Measurements from ENCODE around the gene HCN2. TPM values are rescaled to one million over a fixed set of nuclear protein-coding genes. Genes with fewer than 3 reads are reported as not detected.

The HCN2 gene
- total RNA-seq = 1 to 10 TPM in 2 of 3 donors, under 1 TPM in 1; 0.96 to 1.6 (median 1.1) TPM
- 0.32 TPM for total RNA-seq (2013)

- peaks cover 24% of the 10 kb centered on the region for H3K4me1 ChIP-seq (ENCODE audit: control insufficient read depth, insufficient read depth, low read length)
- TF ChIP-seq CTCF (IDR thresholded peaks at IDR 0.05) = no peak
- Mint-ChIP-seq H3K9me3 (no peaks in the 10 kb centered on the region), H3K27ac (no peak within 1 kb of the TSS), H3K27me3 (ENCODE audit: low read depth in 2 of 2) (peaks cover 0 to 4% of the 10 kb centered on the region in 2 donors), H3K4me3 (peak within 1 kb of the TSS; percentile 56), H3K36me3 (no peaks in the 10 kb centered on the region), H3K4me1 (peaks cover 0 to 6% of the 10 kb centered on the region in 2 donors)
- no peak within 1 kb of the TSS for H3K27ac ChIP-seq (ENCODE audit: low read length)
- DNase-seq = no peak
- H3K4me3 ChIP-seq (ENCODE audit: low read length) = no peak within 1 kb of the TSS
- peak in 2 of 3 donors; percentile 36 to 40 for ATAC-seq
- under 1% methylated on average over 113 of the region's 132 CpGs for WGBS (ENCODE audit: insufficient coverage)
- H3K36me3 ChIP-seq (ENCODE audit: control insufficient read depth, insufficient read depth, low read length) = no peaks in the 10 kb centered on the region
- H3K27me3 ChIP-seq (ENCODE audit: control insufficient read depth, insufficient read depth, low read length) = peaks cover 24% of the 10 kb centered on the region
- H3K9me3 ChIP-seq (ENCODE audit: control insufficient read depth, insufficient read depth, low read length) = no peaks in the 10 kb centered on the region
- intact Hi-C loops (cut with micrococcal nuclease) = no loop called here
Measured at GRCh38 chr19:589693-590395, at the start of gene HCN2. Gene HCN2 (plus strand): TSS chr19:589881. CDS start chr19:589946, 65 bp downstream.

GRCh38 chr19:540867-541637, 48.6 kb upstream of the HCN2 start:
- H3K36me3 Mint-ChIP-seq = no peaks in the 10 kb centered on the region
- no peaks in the 10 kb centered on the region for H3K27me3 Mint-ChIP-seq (ENCODE audit: low read depth in 2 of 2)
- Histone ChIP-seq H3K36me3 (ENCODE audit: control insufficient read depth, insufficient read depth, low read length) (peaks cover 40% of the 10 kb centered on the region), H3K27me3 (ENCODE audit: control insufficient read depth, insufficient read depth, low read length) (no peaks in the 10 kb centered on the region), H3K9me3 (ENCODE audit: control insufficient read depth, insufficient read depth, low read length) (no peaks in the 10 kb centered on the region), H3K4me3 (ENCODE audit: low read length) (no peak overlapping the region), H3K27ac (ENCODE audit: low read length) (no peak overlapping the region), H3K4me1 (ENCODE audit: control insufficient read depth, insufficient read depth, low read length) (peaks cover 33% of the 10 kb centered on the region)
- H3K4me1 Mint-ChIP-seq = peaks cover 13 to 30% of the 10 kb centered on the region in 2 donors
- H3K27ac Mint-ChIP-seq = no peak overlapping the region
- intact Hi-C loops (cut with micrococcal nuclease) = no loop called here
- H3K9me3 Mint-ChIP-seq = no peaks in the 10 kb centered on the region
- DNase-seq = no peak
- ATAC-seq = no peak
- H3K4me3 Mint-ChIP-seq = no peak overlapping the region
- 94% methylated on average over 51 of the region's 51 CpGs for WGBS (ENCODE audit: insufficient coverage)
- TF ChIP-seq CTCF (IDR thresholded peaks at IDR 0.05) = no peak

- 93% methylated on average over 26 of the region's 26 CpGs for WGBS (ENCODE audit: insufficient coverage)
- no peaks in the 10 kb centered on the region for H3K27me3 Mint-ChIP-seq (ENCODE audit: low read depth in 2 of 2)
- Histone ChIP-seq H3K4me1 (ENCODE audit: control insufficient read depth, insufficient read depth, low read length) (peaks cover 33% of the 10 kb centered on the region), H3K27me3 (ENCODE audit: control insufficient read depth, insufficient read depth, low read length) (no peaks in the 10 kb centered on the region), H3K27ac (ENCODE audit: low read length) (no peak overlapping the region), H3K9me3 (ENCODE audit: control insufficient read depth, insufficient read depth, low read length) (no peaks in the 10 kb centered on the region), H3K4me3 (ENCODE audit: low read length) (no peak overlapping the region), H3K36me3 (ENCODE audit: control insufficient read depth, insufficient read depth, low read length) (peaks cover 34% of the 10 kb centered on the region)
- H3K4me3 Mint-ChIP-seq = no peak overlapping the region
- no peaks in the 10 kb centered on the region for H3K9me3 Mint-ChIP-seq
- peaks cover 13 to 30% of the 10 kb centered on the region in 2 donors for H3K4me1 Mint-ChIP-seq
- intact Hi-C loops (cut with micrococcal nuclease) = loop anchor here (2.0 kb wide), 1 partner anchor 31 kb away; no protein-coding TSS in a partner anchor
- TF ChIP-seq CTCF (IDR thresholded peaks at IDR 0.05) = no peak
- ATAC-seq (no peak), DNase-seq (no peak)
- H3K36me3 Mint-ChIP-seq = no peaks in the 10 kb centered on the region
- H3K27ac Mint-ChIP-seq = no peak overlapping the region
Measured at GRCh38 chr19:541699-542098, 48.0 kb upstream of the HCN2 start.

Data from natural killer cell (primary cell).